ENCODE measurements around the gene UNK.
"Not testable (repeated sequence)": the region's sequence is repeated elsewhere in the genome, so short reads cannot be mapped to it uniquely, and the experiment has no call there.

Gene UNK

GRCh38 chr17:75754378-75755204 is 30.0 kb upstream of the UNK start:
- no peak for DNase-seq

GRCh38 chr17:75755205-75755901 is 29.3 kb upstream of the UNK start:
- no peak for DNase-seq

- DNase-seq: no peak
These were observed 28.6 kb upstream of the UNK start for GRCh38 chr17:75755990-75756389.

GRCh38 chr17:75756451-75757085 is 28.0 kb upstream of the UNK start:
- DNase-seq: no peak

- DNase-seq: no peak
These were observed 27.4 kb upstream of the UNK start for GRCh38 chr17:75757086-75757681.

GRCh38 chr17:75758131-75758905 is 26.3 kb upstream of the UNK start:
- no peak for DNase-seq

- DNase-seq: no peak
These were observed 25.1 kb upstream of the UNK start for GRCh38 chr17:75759457-75759856.

GRCh38 chr17:75759978-75760640 is 24.5 kb upstream of the UNK start:
- DNase-seq: not testable (repeated sequence)

- DNase-seq: no peak
These were observed 21.9 kb upstream of the UNK start for GRCh38 chr17:75762513-75763268.

- DNase-seq: no peak
These were observed 21.4 kb upstream of the UNK start for GRCh38 chr17:75763269-75763607.

GRCh38 chr17:75763613-75764416 is 20.8 kb upstream of the UNK start:
- no peak for DNase-seq

- no peak for DNase-seq
These were observed 20.2 kb upstream of the UNK start for GRCh38 chr17:75764417-75764710.

GRCh38 chr17:75764711-75765421 is 19.7 kb upstream of the UNK start, which contains the start of gene GALK1:
GALK1 (minus strand) TSS chr17:75765192; CDS start chr17:75765136, 56 bp downstream.
- DNase-seq: peak; percentile 28 to 68

GRCh38 chr17:75765981-75766380 is 18.6 kb upstream of the UNK start:
- DNase-seq: no peak

- no peak for DNase-seq
These were observed 16.7 kb upstream of the UNK start for GRCh38 chr17:75767881-75768280.

- DNase-seq: no peak
These were observed 15.1 kb upstream of the UNK start for GRCh38 chr17:75769536-75769935.

GRCh38 chr17:75771334-75772281 is 13.0 kb upstream of the UNK start:
- no peak for DNase-seq

GRCh38 chr17:75773121-75773807 is 11.3 kb upstream of the UNK start:
- DNase-seq: no peak
